GM06990 (cell line): ENCODE data around the gene HOXA13.

Experiments
- DNase-seq: peaks from one replicate; pipeline ENCODE4 v3.0.0-alpha.2; 2011; ENCODE audit not compliant: insufficient read length; ENCODE audit errors: extremely low read depth
- H3K27me3 ChIP-seq: replicated peaks from 2 replicates; pipeline ENCODE4 v1.6.0; 2011; ENCODE audit warnings: low read length; ENCODE audit not compliant: control insufficient read depth, insufficient read depth
- H3K36me3 ChIP-seq: 2 replicates; pipeline ENCODE4 v1.5.1; 2011; ENCODE audit warnings: low read length; ENCODE audit not compliant: control insufficient read depth, insufficient read depth
- H3K4me3 ChIP-seq: replicated peaks from 2 replicates; pipeline ENCODE4 v1.5.1; 2011; ENCODE audit warnings: low read depth, mild to moderate bottlenecking, control low read depth, low read length
- TF ChIP-seq, protein P1 (sequence below): IDR thresholded peaks from 2 replicates; pipeline ENCODE4 v1.5.1; 2011; ENCODE audit warnings: low read length, control low read depth, mild to moderate bottlenecking, inconsistent platforms; ENCODE audit not compliant: insufficient read depth, poor library complexity, severe bottlenecking

Gene HOXA13

DNA sequence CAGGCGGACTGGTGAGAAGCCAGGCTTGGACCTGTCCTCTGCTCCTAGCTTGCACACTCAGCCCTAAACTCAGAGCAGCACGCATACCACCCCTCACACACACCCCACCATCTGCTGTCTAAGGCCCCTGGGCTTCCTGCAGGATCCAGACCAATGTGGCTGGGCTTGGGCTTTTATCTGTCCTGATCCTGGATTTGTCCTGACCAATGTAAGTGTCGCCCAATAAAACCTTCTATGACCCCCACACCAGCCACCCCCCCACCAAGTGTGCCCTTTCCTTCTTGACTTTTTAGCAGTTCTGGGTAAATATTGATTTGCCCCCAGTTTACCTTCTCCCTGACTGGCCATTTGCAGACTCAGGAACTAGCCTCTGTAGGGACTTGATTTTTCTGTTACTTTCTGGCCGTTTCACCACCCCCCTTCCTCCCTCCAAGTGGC lies 1.7 kb upstream of the HOXA13 start:
- Histone ChIP-seq H3K27me3 (peaks cover 11% of the 10 kb centered on the region), H3K4me3 (no peak overlapping the region), H3K36me3 (no peaks in the 10 kb centered on the region)
- TF ChIP-seq, protein P1, sequence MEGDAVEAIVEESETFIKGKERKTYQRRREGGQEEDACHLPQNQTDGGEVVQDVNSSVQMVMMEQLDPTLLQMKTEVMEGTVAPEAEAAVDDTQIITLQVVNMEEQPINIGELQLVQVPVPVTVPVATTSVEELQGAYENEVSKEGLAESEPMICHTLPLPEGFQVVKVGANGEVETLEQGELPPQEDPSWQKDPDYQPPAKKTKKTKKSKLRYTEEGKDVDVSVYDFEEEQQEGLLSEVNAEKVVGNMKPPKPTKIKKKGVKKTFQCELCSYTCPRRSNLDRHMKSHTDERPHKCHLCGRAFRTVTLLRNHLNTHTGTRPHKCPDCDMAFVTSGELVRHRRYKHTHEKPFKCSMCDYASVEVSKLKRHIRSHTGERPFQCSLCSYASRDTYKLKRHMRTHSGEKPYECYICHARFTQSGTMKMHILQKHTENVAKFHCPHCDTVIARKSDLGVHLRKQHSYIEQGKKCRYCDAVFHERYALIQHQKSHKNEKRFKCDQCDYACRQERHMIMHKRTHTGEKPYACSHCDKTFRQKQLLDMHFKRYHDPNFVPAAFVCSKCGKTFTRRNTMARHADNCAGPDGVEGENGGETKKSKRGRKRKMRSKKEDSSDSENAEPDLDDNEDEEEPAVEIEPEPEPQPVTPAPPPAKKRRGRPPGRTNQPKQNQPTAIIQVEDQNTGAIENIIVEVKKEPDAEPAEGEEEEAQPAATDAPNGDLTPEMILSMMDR = no peak
- no peak for DNase-seq

DNA sequence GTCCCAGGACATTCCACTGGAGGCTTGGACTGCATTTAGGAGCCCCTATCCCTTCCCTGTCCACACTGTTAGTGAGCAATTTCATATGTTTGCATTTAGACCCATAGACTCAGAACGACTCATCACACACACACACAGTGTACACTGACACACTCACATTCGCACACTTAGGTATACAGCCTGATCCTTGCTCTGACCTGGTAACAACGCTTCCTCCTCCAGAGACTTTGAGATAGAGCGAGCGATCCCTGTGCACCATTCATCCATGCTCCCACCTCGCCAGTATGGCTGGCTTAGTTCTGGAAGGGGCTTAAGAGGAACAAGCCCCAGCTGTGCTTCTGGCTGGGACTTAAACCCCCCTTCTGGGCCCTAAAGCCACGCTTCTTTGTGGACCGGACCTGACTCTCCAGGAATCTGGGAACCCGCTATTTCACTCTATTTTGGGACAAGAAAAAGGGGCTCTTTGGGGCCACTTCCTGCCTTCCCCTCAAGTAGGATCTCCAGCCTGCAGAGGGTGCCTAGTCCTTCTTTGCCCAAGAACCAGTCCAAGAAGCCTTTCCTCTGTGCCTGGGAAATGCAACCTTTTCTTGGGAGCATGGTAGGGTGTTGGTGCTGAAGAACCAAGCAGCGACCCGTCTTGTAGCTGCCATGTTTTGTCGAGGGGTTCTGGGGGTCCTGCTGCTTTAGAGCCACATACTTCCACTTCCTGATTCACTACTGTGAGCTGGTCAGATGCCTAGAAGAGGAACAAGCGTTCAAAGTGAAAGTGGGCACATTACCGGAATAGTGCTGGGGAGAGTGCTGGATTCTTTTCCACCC lies 1.1 kb upstream of the HOXA13 start:
- peaks cover 11% of the 10 kb centered on the region for H3K27me3 ChIP-seq
- H3K36me3 ChIP-seq = no peaks in the 10 kb centered on the region
- no peak overlapping the region for H3K4me3 ChIP-seq
- no peak for DNase-seq
- TF ChIP-seq, protein P1 = no peak

DNA sequence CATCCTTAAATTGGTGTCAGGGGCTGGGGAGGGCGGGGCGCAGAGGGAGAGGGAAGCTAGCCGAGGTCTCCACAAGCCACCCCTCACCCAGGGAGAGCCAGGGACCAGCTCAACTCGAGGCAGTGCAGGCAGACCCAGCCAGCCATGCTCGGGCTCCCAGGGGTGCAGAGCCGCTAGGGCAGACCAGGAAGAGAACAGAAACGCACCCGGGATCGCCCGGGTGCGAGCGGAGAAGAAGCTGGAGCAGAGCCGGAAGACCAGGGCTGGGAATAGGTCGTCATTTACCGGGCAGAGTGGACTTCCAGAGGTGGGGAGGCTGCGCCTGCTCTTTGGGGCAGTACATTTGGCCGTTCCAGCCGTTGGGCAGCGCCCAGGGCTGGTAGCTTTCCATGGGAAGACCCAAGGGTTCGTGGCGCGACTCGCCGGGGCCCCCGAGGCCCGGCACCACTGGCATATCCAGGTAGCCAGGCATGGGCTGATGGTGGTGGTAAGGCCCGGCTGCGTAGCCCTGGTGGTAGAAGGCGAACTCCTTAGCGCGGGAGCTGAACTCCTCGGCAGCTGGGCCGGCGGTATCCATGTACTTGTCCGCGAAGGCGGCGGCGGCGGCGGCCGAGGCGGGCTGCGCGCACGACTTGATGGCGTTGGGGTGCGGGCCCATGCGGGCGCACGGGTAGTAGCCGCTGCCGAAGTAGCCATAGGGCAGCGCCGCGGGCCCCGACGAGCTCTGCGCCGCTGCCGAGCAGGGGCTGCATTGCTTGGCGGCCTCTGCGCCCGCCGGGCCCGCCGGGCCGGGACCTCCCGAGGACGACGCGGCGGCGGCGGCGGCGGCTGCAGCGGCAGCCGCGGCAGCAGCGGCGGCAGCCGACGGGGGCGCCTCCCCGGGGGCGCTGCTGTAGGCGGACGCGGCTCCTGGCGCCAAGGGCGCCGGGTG lies 755 bp downstream of the HOXA13 start:
- Histone ChIP-seq H3K36me3 (no peaks in the 10 kb centered on the region), H3K4me3 (no peak overlapping the region), H3K27me3 (peaks cover 11% of the 10 kb centered on the region)
- no peak for DNase-seq
- TF ChIP-seq, protein P1 = no peak

DNA sequence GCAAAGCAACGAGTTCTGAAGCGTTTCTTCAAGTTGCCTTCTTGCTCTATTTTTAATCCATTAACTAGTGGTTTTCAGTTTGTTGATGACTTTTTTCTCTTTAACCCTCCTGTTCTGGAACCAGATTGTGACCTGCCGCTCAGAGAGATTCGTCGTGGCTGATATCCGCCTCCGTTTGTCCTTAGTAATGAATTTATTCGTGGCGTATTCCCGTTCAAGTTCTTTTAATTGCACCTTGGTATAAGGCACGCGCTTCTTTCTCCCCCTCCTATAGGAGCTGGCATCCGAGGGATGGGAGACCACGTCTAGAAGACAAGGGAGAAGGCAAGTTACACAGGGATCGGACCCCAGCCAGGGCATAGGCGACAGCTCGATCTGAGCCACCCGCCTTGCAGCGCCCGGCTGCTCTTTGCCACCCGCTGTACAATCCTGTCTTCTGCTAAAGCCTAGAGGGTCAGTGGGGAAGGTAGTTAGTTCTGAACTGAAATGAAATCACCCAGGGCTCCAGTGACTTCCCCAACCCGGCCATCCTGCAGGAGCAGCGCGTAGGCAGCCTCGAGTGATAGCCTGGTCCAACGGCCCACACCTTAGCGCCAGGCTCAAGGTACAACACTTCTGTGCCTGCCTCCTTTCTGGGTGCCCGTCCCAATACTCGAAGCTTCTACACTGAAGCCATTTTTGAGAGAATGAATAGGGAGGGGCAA lies 1.6 kb downstream of the HOXA13 start:
- Histone ChIP-seq H3K27me3 (peaks cover 15% of the 10 kb centered on the region), H3K36me3 (no peaks in the 10 kb centered on the region), H3K4me3 (no peak overlapping the region)
- no peak for DNase-seq
- TF ChIP-seq, protein P1 = no peak

DNA sequence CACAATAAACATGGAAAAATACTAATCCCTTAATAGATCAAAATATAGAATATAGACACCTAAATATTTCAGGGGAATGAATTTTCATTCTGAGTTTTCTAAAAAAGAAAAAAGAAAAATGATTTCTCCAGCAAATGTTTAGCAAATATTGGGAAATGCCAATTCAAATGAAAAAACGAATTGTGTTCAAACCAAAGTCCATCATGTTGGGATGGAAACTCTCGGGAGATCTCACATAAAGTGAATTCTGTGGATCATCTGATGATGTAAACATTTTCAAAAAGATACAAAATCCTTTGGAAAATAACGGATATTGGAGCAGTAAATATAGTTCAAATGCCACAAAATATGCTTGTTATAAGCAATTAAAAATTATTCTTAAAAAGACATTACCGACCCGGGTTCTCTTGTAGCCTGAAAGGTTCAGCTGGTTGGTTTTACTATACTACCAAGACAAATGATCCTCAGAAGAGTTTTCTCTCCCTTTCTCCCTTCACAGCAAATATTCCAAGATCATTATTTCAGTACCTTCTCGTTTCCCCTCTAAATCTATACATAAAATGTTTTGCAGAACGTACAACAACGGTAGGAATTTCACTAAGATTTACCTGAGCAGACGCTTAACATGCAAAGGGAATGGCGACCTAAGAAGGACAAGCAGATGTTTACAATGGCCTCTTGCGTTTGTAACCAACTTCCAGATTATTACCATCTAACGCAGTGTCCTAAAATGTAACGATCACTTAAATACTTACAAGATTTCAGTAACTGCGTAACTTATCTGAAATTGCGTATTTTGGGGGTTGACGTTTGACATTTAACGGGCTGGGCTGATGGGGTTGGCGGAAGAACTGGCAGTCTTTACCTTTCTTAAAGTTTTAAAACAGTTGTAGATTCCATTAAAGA lies 2.5 kb downstream of the HOXA13 start:
- H3K4me3 ChIP-seq = no peak overlapping the region
- DNase-seq = no peak
- no peaks in the 10 kb centered on the region for H3K36me3 ChIP-seq
- peaks cover 15% of the 10 kb centered on the region for H3K27me3 ChIP-seq
- TF ChIP-seq, protein P1 = no peak
